SH-SY5Y (cell line): Measurements from ENCODE around the gene EHMT1.

Experiments
- GATA2 ChIP-seq: IDR thresholded peaks from 2 replicates; pipeline ENCODE4 v1.6.1; 2011; ENCODE audit warnings: mild to moderate bottlenecking, low read depth, low read length
- GATA3 ChIP-seq: IDR thresholded peaks from 2 replicates; pipeline ENCODE4 v1.6.1; 2011; ENCODE audit warnings: low read depth, mild to moderate bottlenecking, low read length, moderate library complexity

GRCh38 chr9:137784641-137785513, 166.1 kb downstream of the EHMT1 start:
- no peak for TF ChIP-seq GATA2
- no peak for TF ChIP-seq GATA3
